Breast epithelium (tissue), 4 donors: ENCODE data around the gene ACTL10. TPM values are rescaled to one million over a fixed set of nuclear protein-coding genes. Genes with fewer than 3 reads are reported as not detected.

Source experiments
- DNase-seq, 2 donors: peaks; one replicate each; pipeline ENCODE4 v3.0.0-alpha.2; 2019; ENCODE audit warnings: low spot score in 2 of 2
- H3K27ac ChIP-seq, 2 donors: fragments of 200-600 bp; sonication (generic) in 1 of 2; one replicate each; pipeline ENCODE4 v1.5.1; 2016 to 2019; ENCODE audit warnings: mild to moderate bottlenecking in 1 of 2
- H3K27me3 ChIP-seq, 2 donors: fragments of 200-600 bp; sonication (generic) in 1 of 2; one replicate each; pipeline versions ENCODE4 v1.5.1 to v1.6.0; 2017 to 2019; ENCODE audit warnings: control low read depth in 1 of 2, mild to moderate bottlenecking in 1 of 2
- H3K36me3 ChIP-seq: fragments of 200-600 bp; one replicate; pipeline ENCODE4 v1.5.1; 2019
- H3K4me1 ChIP-seq, 2 donors: fragments of 200-600 bp; sonication (generic); one replicate each; pipeline ENCODE4 v1.5.1; 2016 to 2019; ENCODE audit warnings: control low read depth in 1 of 2
- H3K4me3 ChIP-seq, 3 donors: fragments of 200-600 bp; sonication (generic); 1 replicate in 2 of 3; 2 replicates in 1 of 3; pipeline ENCODE4 v1.5.1; 2016 to 2019; ENCODE audit warnings: mild to moderate bottlenecking in 3 of 3, moderate library complexity in 2 of 3
- H3K9me3 ChIP-seq, 2 donors: fragments of 200-600 bp; sonication (generic) in 1 of 2; one replicate each; pipeline ENCODE4 v1.5.1; 2016 to 2019; ENCODE audit warnings: control low read depth in 1 of 2
- POLR2A ChIP-seq: fragments of 450-650 bp; IDR thresholded peaks from one replicate; pipeline ENCODE4 v1.6.1; 2016; ENCODE audit warnings: antibody characterized with exemption, mild to moderate bottlenecking, moderate library complexity
- POLR2AphosphoS5 ChIP-seq, 3 donors: sonication (generic); formaldehyde crosslinking; IDR thresholded peaks; one replicate each; pipeline ENCODE4 v1.6.1; 2017; ENCODE audit warnings: antibody characterized with exemption in 3 of 3
- intact Hi-C: fragments of 100-400 bp; cut with DNase I; formaldehyde crosslinking; loops from one replicate; pipeline ENCODE4 v1.15.1; 2023; ENCODE audit warnings: low total_unique reads
- total RNA-seq, 3 donors: library from RNA; depleted of rRNA; stranded (reverse); fragments of >200 nt; gene quantifications; one replicate each; pipeline ENCODE4 v1.1.0, GENCODE V29; 2016
- TF ChIP-seq, protein P1 (sequence below), 3 donors: fragments of 450-650 bp; IDR thresholded peaks; one replicate each; pipeline ENCODE4 v1.5.1; 2016 to 2017; ENCODE audit warnings: antibody characterized with exemption in 3 of 3, mild to moderate bottlenecking in 3 of 3, moderate library complexity in 3 of 3

ACTL10 gene
- total RNA-seq, 3 donors from 2014 or later = 1.4 to 3.4 (median 2.6) TPM

- intact Hi-C loops = no loop called here
- peak overlapping the region in 1 of 2 donors; percentile 73 for H3K27ac ChIP-seq
- H3K9me3 ChIP-seq = no peaks in the 10 kb centered on the region
- peaks cover 0 to 10% of the 10 kb centered on the region in 2 donors for H3K4me1 ChIP-seq
- TF ChIP-seq POLR2AphosphoS5 (IDR thresholded peaks at IDR 0.05) (no peak), POLR2A (no peak)
- TF ChIP-seq, protein P1, sequence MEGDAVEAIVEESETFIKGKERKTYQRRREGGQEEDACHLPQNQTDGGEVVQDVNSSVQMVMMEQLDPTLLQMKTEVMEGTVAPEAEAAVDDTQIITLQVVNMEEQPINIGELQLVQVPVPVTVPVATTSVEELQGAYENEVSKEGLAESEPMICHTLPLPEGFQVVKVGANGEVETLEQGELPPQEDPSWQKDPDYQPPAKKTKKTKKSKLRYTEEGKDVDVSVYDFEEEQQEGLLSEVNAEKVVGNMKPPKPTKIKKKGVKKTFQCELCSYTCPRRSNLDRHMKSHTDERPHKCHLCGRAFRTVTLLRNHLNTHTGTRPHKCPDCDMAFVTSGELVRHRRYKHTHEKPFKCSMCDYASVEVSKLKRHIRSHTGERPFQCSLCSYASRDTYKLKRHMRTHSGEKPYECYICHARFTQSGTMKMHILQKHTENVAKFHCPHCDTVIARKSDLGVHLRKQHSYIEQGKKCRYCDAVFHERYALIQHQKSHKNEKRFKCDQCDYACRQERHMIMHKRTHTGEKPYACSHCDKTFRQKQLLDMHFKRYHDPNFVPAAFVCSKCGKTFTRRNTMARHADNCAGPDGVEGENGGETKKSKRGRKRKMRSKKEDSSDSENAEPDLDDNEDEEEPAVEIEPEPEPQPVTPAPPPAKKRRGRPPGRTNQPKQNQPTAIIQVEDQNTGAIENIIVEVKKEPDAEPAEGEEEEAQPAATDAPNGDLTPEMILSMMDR (IDR thresholded peaks at IDR 0.05) = no peak
- H3K36me3 ChIP-seq = no peaks in the 10 kb centered on the region
- no peaks in the 10 kb centered on the region for H3K27me3 ChIP-seq
- H3K4me3 ChIP-seq = no peak overlapping the region
- no peak for DNase-seq
Measured at GRCh38 chr20:33649201-33649681, 17.5 kb upstream of the ACTL10 start.

GRCh38 chr20:33650111-33650752 is 16.5 kb upstream of the ACTL10 start:
- no peaks in the 10 kb centered on the region for H3K9me3 ChIP-seq
- no peaks in the 10 kb centered on the region for H3K36me3 ChIP-seq
- no peaks in the 10 kb centered on the region for H3K27me3 ChIP-seq
- H3K27ac ChIP-seq = peak overlapping the region in 1 of 2 donors; percentile 73
- H3K4me1 ChIP-seq = peaks cover 0 to 10% of the 10 kb centered on the region in 2 donors
- intact Hi-C loops = loop anchor here (10.0 kb wide), 1 partner anchor 185 kb away; no protein-coding TSS in a partner anchor
- H3K4me3 ChIP-seq = no peak overlapping the region
- TF ChIP-seq POLR2AphosphoS5 (IDR thresholded peaks at IDR 0.05) (no peak), POLR2A (no peak)
- TF ChIP-seq, protein P1 (IDR thresholded peaks at IDR 0.05) = no peak
- DNase-seq = no peak

DNA sequence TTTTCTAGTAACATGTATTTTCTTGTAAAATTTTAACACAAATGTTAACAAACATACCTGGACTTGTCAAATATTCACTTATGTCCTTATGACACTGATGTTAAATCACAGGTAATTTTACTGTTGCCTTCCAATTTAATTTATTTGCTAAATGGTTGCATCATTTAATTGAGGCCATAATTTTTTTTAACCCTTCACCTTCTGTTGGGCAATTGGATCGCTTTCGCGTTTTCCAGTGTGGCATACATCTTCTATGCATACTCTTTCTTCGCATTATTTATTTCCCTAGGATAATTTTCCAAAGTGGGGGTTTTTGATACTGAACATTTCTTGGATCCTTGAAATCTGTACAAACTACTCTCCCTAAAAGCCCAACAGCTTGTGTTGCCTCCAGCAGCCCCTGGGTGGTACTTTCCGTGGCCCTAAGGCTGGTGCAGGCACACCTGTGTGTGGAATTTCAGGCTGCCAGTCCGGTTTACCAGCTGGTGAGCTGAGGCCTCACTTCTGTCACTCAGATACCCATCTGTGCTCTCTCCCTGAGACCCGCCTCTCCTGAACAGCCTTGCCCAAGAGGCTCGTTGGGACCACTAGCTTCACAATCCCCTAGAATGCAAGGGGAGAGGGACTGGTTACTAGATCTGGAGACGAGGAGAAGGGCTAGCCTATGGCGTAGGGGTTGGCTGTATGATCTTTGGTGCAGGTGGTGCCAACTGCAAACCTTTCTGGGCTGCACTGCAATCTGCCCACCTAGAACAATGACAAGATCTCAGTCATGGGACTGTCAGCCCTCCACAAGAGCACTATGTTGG is 15.8 kb upstream of the ACTL10 start:
- DNase-seq = peak; percentile 46 to 76
- Histone ChIP-seq H3K36me3 (no peaks in the 10 kb centered on the region), H3K9me3 (no peaks in the 10 kb centered on the region), H3K27ac (peak overlapping the region; percentile 49 to 73), H3K27me3 (no peaks in the 10 kb centered on the region), H3K4me3 (no peak overlapping the region), H3K4me1 (peaks cover 0 to 10% of the 10 kb centered on the region in 2 donors)
- intact Hi-C loops = loop anchor here (10.0 kb wide), 1 partner anchor 186 kb away; no protein-coding TSS in a partner anchor
- TF ChIP-seq POLR2AphosphoS5 (IDR thresholded peaks at IDR 0.05) = peak in 2 of 3 donors; percentile 19 to 24
- TF ChIP-seq, protein P1 (IDR thresholded peaks at IDR 0.05) = peak in 1 of 3 donors; percentile 13
- TF ChIP-seq POLR2A = no peak

DNA sequence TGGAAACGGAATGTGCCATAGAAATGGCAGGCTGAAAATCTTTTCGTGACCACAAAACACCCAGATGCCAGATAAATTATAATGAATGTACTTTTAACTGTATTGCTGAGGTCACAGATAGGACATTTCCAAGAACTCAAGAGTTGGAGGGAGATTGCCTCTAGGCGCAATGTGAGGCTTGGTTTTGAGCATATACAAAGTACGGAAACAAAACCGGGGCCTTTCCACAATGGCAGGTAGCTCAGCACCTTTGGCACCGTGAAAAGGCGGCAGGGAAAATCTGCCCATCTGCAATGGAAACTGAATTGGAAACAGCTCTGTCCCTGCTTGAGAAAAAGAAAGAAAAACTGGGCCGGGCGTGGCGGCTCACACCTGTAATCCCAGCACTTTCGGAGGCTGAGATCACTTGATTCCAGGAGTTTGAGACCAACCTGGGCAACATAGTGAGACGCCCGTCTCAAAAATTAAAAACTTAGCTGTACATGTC is 15.1 kb upstream of the ACTL10 start:
- TF ChIP-seq, protein P1 (IDR thresholded peaks at IDR 0.05) = no peak
- TF ChIP-seq POLR2AphosphoS5 (IDR thresholded peaks at IDR 0.05) (no peak), POLR2A (no peak)
- intact Hi-C loops = loop anchor here (10.0 kb wide), 1 partner anchor 187 kb away; no protein-coding TSS in a partner anchor
- Histone ChIP-seq H3K4me1 (peaks cover 0 to 10% of the 10 kb centered on the region in 2 donors), H3K27me3 (no peaks in the 10 kb centered on the region), H3K27ac (peak overlapping the region; percentile 49 to 73), H3K9me3 (no peaks in the 10 kb centered on the region), H3K4me3 (no peak overlapping the region), H3K36me3 (no peaks in the 10 kb centered on the region)
- no peak for DNase-seq
